DND-41 (cell line): Measurements from ENCODE around the gene DIP2B.

ENCODE experiments used
- EZH2 ChIP-seq: IDR thresholded peaks from 3 replicates; pipeline ENCODE4 v1.6.1; 2012; ENCODE audit warnings: borderline replicate concordance, low read depth, mild to moderate bottlenecking, moderate library complexity, low read length, inconsistent platforms; ENCODE audit not compliant: severe bottlenecking
- TF ChIP-seq, protein P1 (sequence below): IDR thresholded peaks from 2 replicates; pipeline ENCODE4 v1.5.1; 2012; ENCODE audit warnings: borderline replicate concordance, low read length, moderate library complexity, mild to moderate bottlenecking; ENCODE audit not compliant: poor library complexity, severe bottlenecking; ENCODE audit errors: extremely low read depth

GRCh38 chr12:50786498-50787231 is 281.9 kb downstream of the DIP2B start:
- TF ChIP-seq, protein P1, sequence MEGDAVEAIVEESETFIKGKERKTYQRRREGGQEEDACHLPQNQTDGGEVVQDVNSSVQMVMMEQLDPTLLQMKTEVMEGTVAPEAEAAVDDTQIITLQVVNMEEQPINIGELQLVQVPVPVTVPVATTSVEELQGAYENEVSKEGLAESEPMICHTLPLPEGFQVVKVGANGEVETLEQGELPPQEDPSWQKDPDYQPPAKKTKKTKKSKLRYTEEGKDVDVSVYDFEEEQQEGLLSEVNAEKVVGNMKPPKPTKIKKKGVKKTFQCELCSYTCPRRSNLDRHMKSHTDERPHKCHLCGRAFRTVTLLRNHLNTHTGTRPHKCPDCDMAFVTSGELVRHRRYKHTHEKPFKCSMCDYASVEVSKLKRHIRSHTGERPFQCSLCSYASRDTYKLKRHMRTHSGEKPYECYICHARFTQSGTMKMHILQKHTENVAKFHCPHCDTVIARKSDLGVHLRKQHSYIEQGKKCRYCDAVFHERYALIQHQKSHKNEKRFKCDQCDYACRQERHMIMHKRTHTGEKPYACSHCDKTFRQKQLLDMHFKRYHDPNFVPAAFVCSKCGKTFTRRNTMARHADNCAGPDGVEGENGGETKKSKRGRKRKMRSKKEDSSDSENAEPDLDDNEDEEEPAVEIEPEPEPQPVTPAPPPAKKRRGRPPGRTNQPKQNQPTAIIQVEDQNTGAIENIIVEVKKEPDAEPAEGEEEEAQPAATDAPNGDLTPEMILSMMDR = no peak
- TF ChIP-seq EZH2 = no peak
